Esophagus squamous epithelium (tissue), 4 donors: ENCODE results near the gene THAP11.

Experiments used
- POLR2A ChIP-seq, 4 donors: fragments of 450-650 bp; IDR thresholded peaks; one replicate each; pipeline ENCODE4 v1.6.1; 2017; ENCODE audit warnings: antibody characterized with exemption in 4 of 4, mild to moderate bottlenecking in 4 of 4, moderate library complexity in 3 of 4
- TF ChIP-seq, protein P1 (sequence below), 6 experiments: fragments of 450-650 bp in 4 of 6; fragments of 200-600 bp in 2 of 6; sonication (generic) in 2 of 6; IDR thresholded peaks; one replicate each; pipeline ENCODE4 v1.5.1; 2016 to 2019; ENCODE audit warnings: antibody characterized with exemption in 6 of 6, mild to moderate bottlenecking in 4 of 6, moderate library complexity in 4 of 6

DNA sequence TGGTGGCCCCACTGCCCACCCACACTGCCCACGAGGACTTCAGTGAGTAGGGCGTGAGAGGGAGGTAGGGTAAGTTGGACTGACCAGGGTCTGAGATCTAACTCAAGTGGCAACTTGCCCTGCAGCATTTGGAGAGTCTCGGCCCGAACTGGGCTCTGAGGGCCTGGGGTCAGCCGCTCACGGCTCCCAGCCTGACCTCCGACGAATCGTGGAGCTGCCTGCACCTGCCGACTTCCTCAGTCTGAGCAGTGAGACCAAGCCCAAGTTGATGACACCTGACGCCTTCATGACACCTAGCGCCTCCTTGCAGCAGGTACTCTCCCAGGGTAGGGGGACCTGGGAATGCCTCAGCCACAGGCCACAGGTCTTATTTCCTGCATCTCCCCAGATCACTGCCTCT is 37.3 kb downstream of the THAP11 start:
- TF ChIP-seq, protein P1, sequence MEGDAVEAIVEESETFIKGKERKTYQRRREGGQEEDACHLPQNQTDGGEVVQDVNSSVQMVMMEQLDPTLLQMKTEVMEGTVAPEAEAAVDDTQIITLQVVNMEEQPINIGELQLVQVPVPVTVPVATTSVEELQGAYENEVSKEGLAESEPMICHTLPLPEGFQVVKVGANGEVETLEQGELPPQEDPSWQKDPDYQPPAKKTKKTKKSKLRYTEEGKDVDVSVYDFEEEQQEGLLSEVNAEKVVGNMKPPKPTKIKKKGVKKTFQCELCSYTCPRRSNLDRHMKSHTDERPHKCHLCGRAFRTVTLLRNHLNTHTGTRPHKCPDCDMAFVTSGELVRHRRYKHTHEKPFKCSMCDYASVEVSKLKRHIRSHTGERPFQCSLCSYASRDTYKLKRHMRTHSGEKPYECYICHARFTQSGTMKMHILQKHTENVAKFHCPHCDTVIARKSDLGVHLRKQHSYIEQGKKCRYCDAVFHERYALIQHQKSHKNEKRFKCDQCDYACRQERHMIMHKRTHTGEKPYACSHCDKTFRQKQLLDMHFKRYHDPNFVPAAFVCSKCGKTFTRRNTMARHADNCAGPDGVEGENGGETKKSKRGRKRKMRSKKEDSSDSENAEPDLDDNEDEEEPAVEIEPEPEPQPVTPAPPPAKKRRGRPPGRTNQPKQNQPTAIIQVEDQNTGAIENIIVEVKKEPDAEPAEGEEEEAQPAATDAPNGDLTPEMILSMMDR (IDR thresholded peaks at IDR 0.05) = no peak
- TF ChIP-seq POLR2A (IDR thresholded peaks at IDR 0.05) = no peak
